Activated CD8-positive, alpha-beta memory T cell treated with anti-CD3 and anti-CD28 coated beads, Interleukin-2, amount 50 U/mL, for 48 hours (primary cell): Measurements from ENCODE around the gene ZNF266.

Experiments
- DNase-seq: peaks from one replicate; pipeline ENCODE4 v3.0.0-alpha.2; 2020

Gene ZNF266

GRCh38 chr19:9435279-9436268, at the start of gene ZNF266:
Gene ZNF266, minus strand, starts transcription at chr19:9435573. Its CDS starts 15,484 bp downstream, at chr19:9420089.
- peak; percentile 96 for DNase-seq

DNA sequence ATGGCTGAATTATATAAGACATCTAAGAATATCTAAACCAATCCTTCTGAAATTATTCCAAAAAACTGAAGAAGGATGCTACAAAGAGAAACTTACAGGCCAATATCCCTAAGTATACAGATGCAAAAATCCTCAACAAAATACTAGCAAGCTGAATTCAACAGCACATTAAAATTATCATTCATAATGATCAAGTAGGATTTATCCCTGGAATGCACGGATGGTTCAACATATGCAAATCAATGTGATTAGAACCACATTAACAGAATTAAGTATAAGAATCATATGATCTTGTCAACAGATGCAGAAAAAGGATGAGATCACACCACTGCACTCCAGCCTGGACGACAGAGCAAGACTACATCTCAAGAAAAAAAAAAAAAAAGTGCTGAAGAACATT, 49.8 kb upstream of the ZNF266 start:
- DNase-seq = no peak

DNA sequence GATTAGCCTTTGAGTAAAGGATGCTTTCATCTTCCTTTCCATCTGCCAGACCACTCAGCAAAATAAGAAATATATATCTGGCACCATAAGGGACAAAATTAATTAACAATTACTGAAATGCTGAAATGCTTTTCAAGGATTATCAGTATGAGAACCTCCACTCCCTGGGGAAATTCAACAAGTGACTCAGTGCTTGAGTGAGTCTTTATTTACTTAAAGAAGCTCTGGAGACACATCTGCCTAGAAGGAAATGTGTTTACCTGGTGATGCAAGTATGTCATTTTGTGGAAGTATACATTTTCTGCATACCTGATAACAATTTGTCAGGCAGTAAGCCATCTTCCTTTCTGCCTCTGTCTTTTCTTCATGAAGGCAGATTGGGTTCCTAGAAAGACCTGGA, 39.6 kb upstream of the ZNF266 start:
- no peak for DNase-seq

DNA sequence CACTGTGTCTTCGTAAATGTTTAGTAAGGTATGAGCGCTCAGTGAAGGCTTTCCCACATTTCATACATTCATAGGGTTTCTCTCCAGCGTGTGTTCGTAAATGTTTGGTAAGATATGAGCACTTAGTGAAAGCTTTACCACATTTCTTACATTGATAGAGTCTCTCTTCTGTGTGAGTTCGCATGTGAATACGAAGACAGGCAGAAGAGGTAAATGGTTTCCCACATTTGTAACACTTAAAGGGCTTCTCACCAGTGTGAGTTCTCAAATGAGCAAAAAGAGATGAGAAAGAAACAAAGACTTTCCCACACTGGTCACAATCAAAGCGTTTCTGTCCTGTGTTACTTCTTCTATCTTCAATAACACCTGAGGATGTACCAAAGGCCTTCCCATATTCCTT, 31.8 kb upstream of the ZNF266 start:
- no peak for DNase-seq

GRCh38 chr19:9461938-9462337, 26.6 kb upstream of the ZNF266 start:
- DNase-seq = no peak

GRCh38 chr19:9456018-9456689, 20.8 kb upstream of the ZNF266 start:
- DNase-seq = no peak

DNA sequence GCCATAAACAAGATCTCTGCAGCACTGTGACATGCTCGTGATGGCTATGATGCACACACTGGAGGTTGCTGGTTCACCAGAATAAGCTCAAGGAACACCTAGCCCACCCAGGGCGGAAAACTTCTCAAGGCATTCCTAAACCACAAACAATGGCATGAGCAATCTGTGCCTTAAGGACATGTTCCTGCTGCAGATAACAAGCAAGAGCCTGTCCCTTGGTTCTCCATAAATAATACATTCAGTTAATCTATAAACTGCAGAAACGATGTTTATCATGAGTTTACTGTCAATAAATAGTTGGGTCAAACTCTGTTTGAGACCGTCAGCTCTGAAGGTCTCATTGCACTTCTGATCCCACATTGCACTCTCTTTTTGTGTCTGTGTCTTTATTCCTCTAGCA, 18.6 kb upstream of the ZNF266 start:
- DNase-seq = no peak

DNA sequence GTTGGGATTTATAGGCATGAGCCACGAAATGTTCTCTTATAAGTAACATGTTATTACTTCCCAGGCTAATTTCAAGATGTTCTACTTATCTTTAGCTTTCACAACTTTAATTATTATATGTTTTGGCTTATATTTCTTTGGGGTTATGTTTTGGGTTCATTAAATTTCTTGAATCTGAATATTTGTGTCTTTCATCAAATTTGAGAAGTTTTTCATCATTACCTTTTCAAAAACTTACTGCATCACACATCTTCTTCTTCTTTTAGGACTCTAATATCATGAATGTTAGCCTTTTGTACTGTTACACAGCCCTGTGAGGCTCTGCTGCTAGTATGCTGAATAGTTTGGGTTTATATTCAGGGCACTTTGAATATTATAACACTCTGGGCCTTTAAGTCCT, 9.7 kb upstream of the ZNF266 start:
- no peak for DNase-seq

- no peak for DNase-seq
Measured at GRCh38 chr19:9436358-9436757, 985 bp upstream of the ZNF266 start.

GRCh38 chr19:9431475-9431874, 3.9 kb downstream of the ZNF266 start:
- peak; percentile 74 for DNase-seq

DNA sequence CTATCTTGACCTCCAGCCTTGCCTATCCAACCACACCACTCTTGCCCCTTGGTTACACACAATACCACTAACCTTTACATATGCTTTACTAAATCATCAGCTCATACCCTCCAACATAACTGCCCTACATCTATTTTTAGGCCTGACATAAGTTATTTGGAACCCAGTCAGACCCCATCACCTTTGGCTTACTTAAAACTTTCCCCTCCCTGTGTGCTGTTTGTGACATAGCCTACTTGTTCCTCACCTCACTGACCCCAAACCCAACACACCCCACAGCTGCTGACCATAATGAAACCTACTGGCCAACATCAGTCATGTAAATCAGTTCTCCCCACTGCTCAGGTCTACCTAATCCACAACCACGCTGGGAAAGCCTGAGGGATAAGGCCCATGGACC, 4.9 kb downstream of the ZNF266 start:
- DNase-seq = no peak

GRCh38 chr19:9427941-9428340, 7.4 kb downstream of the ZNF266 start:
- DNase-seq = no peak

- DNase-seq = no peak
Measured at GRCh38 chr19:9413240-9413954, 22.0 kb downstream of the ZNF266 start.

DNA sequence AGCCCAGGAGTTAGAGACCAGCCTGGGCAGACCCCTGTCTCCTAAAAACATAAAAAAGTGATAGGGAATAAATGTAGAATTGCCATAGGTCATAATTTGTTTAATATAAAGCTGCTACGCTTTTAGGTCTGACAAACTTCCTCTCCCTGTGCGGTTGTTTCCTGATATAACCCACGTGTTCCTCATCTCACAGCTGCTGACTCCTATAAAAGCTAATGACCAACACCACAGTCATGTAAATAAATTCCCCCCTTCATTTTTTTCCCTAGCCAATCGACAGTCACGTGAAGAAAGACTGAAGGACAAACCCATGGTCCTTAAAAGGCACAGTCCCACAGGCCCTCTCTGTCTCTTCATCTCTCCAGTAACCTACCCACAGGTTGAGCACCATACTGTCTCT, 27.5 kb downstream of the ZNF266 start:
- no peak for DNase-seq

GRCh38 chr19:9406798-9407352, 28.5 kb downstream of the ZNF266 start:
- peak; percentile 74 for DNase-seq

- DNase-seq = no peak
Measured at GRCh38 chr19:9381361-9381785, 54.0 kb downstream of the ZNF266 start.

DNA sequence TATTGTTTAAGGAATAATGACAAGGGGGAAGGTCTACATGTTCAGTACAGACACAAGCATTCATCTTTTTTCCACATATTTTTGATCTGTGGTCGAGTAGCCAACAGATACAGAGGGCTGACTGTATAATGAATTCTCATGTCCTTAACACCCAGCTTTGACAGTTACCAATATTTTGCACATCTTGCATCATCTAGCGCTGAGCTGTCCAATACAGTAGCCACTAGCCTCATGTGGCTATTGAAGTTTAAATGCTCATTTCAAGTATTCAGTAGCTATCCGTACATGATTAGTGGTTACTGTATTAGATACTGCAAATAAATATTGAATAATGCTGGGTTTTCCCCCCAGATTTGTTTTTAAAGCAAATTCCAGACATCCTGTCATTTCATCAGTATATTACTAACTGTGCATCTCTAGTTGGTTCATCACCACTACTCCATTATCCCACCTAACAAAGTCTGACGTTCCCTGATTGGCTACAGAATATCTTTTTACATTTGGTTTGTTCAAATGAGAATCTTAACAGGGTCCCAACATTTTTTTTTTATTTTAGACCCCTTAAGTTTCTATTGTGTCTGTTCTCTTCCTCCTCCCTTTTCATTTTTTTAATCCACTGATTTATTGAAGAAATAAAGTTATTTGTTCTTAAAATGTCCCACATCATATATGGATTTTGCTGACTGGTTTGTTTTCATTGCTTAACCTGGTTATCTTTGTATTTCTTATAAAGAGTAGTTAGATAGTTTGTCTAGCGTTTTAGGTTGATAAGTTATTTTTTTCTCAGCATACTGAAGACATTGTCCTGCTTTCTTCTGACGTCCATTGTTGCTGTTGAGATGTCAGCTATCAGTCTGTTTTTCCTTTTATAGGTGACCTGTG, 64.4 kb downstream of the ZNF266 start:
- no peak for DNase-seq

DNA sequence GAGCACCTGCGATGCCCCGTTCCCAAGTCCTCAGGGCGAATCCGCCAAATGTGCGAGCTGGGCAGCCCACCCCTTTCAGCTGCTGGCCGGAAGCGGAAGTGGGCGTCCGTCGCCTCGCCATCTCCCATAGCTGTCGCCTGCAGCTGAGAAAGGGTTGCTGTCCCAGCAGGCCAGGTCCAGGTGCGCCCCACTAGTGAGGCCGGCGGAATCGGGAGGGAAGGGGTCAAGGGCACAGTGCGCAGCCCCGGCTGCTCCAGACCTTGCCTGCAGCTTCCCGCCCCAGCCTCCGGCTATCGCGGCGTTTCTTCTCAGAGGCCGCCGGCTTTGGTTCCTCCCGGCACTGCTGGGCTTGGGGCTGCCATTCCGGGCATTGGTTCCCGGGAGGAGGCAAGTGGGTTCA, 72.5 kb downstream of the ZNF266 start, which contains the start of gene ZNF177:
Gene ZNF177, plus strand, starts transcription at position 109 of the 400 bp plus-strand sequence. CDS start 15,299 bp downstream, outside the sequence.
- no peak for DNase-seq
